Mesendoderm (in vitro differentiated cells): ENCODE results near the gene MACROD2.

Experiments
- DNase-seq: peaks from one replicate; pipeline ENCODE4 v3.0.0; 2013
- H2AK5ac ChIP-seq: 2 replicates; pipeline ENCODE4 v1.6.1; 2013; ENCODE audit warnings: low read length, inconsistent platforms
- H2BK120ac ChIP-seq: 2 replicates; pipeline ENCODE4 v1.6.1; 2013; ENCODE audit warnings: low read depth, mild to moderate bottlenecking, low read length, moderate library complexity, mixed read lengths
- H2BK15ac ChIP-seq: replicated peaks from 2 replicates; pipeline ENCODE4 v1.6.1; 2013; ENCODE audit warnings: low read depth, mild to moderate bottlenecking, moderate library complexity
- H2BK5ac ChIP-seq: 2 replicates; pipeline ENCODE4 v1.6.1; 2013; ENCODE audit warnings: low read length, inconsistent platforms
- H3K18ac ChIP-seq: 2 replicates; pipeline ENCODE4 v1.6.1; 2013; ENCODE audit warnings: mild to moderate bottlenecking, low read length, mixed read lengths
- H3K23ac ChIP-seq: one replicate; pipeline ENCODE4 v1.6.1; 2013; ENCODE audit warnings: low read length
- H3K27ac ChIP-seq: 2 replicates; pipeline ENCODE4 v1.5.1; 2013; ENCODE audit warnings: low read depth, mild to moderate bottlenecking, inconsistent platforms, low read length, moderate library complexity
- H3K27me3 ChIP-seq: 2 replicates; pipeline ENCODE4 v1.6.1; 2013; ENCODE audit warnings: low read length, control low read depth, mild to moderate bottlenecking, inconsistent platforms; ENCODE audit not compliant: insufficient read depth, poor library complexity
- H3K36me3 ChIP-seq: 2 replicates; pipeline ENCODE4 v1.6.1; 2013; ENCODE audit warnings: low read length, inconsistent platforms; ENCODE audit not compliant: control insufficient read depth, insufficient read depth
- H3K4ac ChIP-seq: one replicate; pipeline ENCODE4 v1.6.1; 2013; ENCODE audit warnings: low read depth, mild to moderate bottlenecking, low read length, moderate library complexity
- H3K4me1 ChIP-seq: 2 replicates; pipeline ENCODE4 v1.6.1; 2013; ENCODE audit warnings: low read depth, low read length, inconsistent platforms; ENCODE audit not compliant: control insufficient read depth
- H3K4me2 ChIP-seq: 2 replicates; pipeline ENCODE4 v1.6.1; 2013; ENCODE audit warnings: low read length
- H3K4me3 ChIP-seq: 2 replicates; pipeline ENCODE4 v1.5.1; 2013; ENCODE audit warnings: mild to moderate bottlenecking, low read length
- H3K56ac ChIP-seq: one replicate; pipeline ENCODE4 v1.6.1; 2013; ENCODE audit warnings: low read length
- H3K79me1 ChIP-seq: 2 replicates; pipeline ENCODE4 v1.6.1; 2013; ENCODE audit warnings: low read length, inconsistent platforms
- H3K79me2 ChIP-seq: 2 replicates; pipeline ENCODE4 v1.6.1; 2013; ENCODE audit warnings: mild to moderate bottlenecking, low read length; ENCODE audit not compliant: control insufficient read depth, insufficient read depth
- H3K9ac ChIP-seq: 2 replicates; pipeline ENCODE4 v1.6.1; 2013; ENCODE audit warnings: low read length, inconsistent platforms
- H4K5ac ChIP-seq: one replicate; pipeline ENCODE4 v1.6.1; 2013; ENCODE audit warnings: low read length
- H4K8ac ChIP-seq: one replicate; pipeline ENCODE4 v1.6.1; 2013; ENCODE audit warnings: low read depth, mild to moderate bottlenecking, control low read depth, low read length, moderate library complexity
- WGBS: extraction: QIAGEN DNeasy Blood & Tissue Kit; methylation state at CpG from one replicate; pipeline ENCODE4 v1.1.7; 2013; ENCODE audit warnings: low lambda C conversion rate, missing lambda C conversion rate; ENCODE audit not compliant: insufficient coverage; ENCODE audit errors: extremely low coverage; 5-methylcytosine and 5-hydroxymethylcytosine counted together

MACROD2 gene

DNA sequence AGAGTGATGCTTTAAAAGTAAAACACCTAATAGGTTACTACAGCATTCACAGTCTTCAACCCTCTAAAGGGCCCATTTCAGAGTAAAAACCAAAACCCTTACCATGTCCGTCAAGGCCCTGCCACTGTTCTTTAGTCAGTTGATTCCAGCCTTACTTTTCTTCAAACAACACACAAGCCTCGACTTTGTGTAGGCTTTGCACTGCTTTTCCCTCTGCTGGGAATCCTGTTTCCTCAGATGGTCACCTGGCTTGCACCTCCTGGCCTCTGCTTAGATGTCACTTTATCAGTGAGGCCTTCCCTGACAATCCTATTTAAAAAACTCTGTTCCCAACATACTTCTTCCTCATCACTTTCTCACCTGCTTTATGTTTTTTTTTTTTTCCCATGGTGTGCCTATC, 419.2 kb downstream of the MACROD2 start:
- no peak overlapping the region for H3K56ac ChIP-seq
- H3K4me3 ChIP-seq = no peak overlapping the region
- H3K4me1 ChIP-seq = peaks cover 4% of the 10 kb centered on the region
- no peaks in the 10 kb centered on the region for H3K79me1 ChIP-seq
- no peak overlapping the region for H3K9ac ChIP-seq
- no peaks in the 10 kb centered on the region for H3K79me2 ChIP-seq
- no peak overlapping the region for H2BK15ac ChIP-seq
- no peak overlapping the region for H4K8ac ChIP-seq
- H3K36me3 ChIP-seq = no peaks in the 10 kb centered on the region
- H2BK120ac ChIP-seq = peak overlapping the region; percentile 73
- DNase-seq = peak; percentile 36
- H2AK5ac ChIP-seq = no peak overlapping the region
- no peak overlapping the region for H3K4ac ChIP-seq
- H3K27ac ChIP-seq = no peak overlapping the region
- H3K27me3 ChIP-seq = no peaks in the 10 kb centered on the region
- H4K5ac ChIP-seq = no peak overlapping the region
- no peak overlapping the region for H3K4me2 ChIP-seq
- H3K18ac ChIP-seq = peak overlapping the region; percentile 68
- H2BK5ac ChIP-seq = no peak overlapping the region
- no CpG with 5 or more reads among the region's 2 CpGs for WGBS
- H3K23ac ChIP-seq = no peak overlapping the region

DNA sequence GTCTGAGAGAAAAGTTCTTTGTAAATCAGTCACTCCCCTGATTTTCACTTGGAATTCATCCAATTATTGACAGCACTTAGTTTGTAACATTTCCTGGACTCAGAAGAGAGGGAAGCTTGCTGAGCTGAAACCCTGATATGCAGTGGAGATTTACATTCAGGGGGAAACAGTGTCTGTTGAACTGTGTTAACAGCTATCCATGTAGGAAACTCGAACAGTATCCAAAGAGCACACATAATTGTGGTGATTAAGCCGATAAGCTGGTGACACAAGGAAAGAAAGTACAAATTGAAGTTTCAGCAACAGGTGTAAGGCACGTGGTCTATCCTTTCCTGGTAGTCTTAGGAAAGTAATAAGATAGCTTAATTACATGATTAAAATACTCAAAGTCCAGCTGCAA, 420.2 kb downstream of the MACROD2 start:
- H2BK15ac ChIP-seq = no peak overlapping the region
- H4K8ac ChIP-seq = no peak overlapping the region
- H3K4me1 ChIP-seq = peaks cover 4% of the 10 kb centered on the region
- no peak overlapping the region for H2AK5ac ChIP-seq
- H3K56ac ChIP-seq = no peak overlapping the region
- no peaks in the 10 kb centered on the region for H3K79me2 ChIP-seq
- H3K36me3 ChIP-seq = no peaks in the 10 kb centered on the region
- no peak overlapping the region for H4K5ac ChIP-seq
- H3K79me1 ChIP-seq = no peaks in the 10 kb centered on the region
- H3K9ac ChIP-seq = no peak overlapping the region
- no peak overlapping the region for H3K4ac ChIP-seq
- H2BK5ac ChIP-seq = no peak overlapping the region
- H3K23ac ChIP-seq = no peak overlapping the region
- no peak overlapping the region for H3K4me2 ChIP-seq
- no peak overlapping the region for H3K4me3 ChIP-seq
- no peak overlapping the region for H3K18ac ChIP-seq
- H3K27me3 ChIP-seq = no peaks in the 10 kb centered on the region
- DNase-seq = peak; percentile 47
- H2BK120ac ChIP-seq = no peak overlapping the region
- no peak overlapping the region for H3K27ac ChIP-seq
- no CpG with 5 or more reads among the region's 3 CpGs for WGBS

DNA sequence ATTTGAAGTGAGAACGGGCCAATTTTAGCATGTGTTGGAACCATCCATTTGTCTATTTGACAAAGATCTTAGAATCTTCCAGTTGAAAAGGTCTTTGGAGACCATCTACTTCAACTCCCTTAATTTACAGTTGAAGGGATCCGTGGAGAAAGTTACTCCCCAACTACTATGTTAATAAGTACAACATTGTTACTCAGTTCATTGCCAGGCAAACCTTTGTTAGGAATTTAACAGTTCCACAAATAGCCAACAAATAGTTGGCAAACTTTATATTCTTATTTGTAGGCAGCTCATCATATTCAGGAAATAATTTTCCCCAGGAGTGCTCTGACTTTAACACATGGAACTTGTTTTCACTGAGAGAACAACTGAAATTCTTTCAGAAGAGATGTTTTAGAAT, 423.1 kb downstream of the MACROD2 start:
- Histone ChIP-seq H2BK120ac (no peak overlapping the region), H4K8ac (no peak overlapping the region), H3K4me2 (no peak overlapping the region), H3K79me1 (no peaks in the 10 kb centered on the region), H2BK15ac (no peak overlapping the region), H3K9ac (no peak overlapping the region), H3K23ac (no peak overlapping the region), H4K5ac (no peak overlapping the region), H3K4me1 (peaks cover 4% of the 10 kb centered on the region), H3K4ac (no peak overlapping the region), H3K36me3 (no peaks in the 10 kb centered on the region), H3K27me3 (no peaks in the 10 kb centered on the region), H3K27ac (no peak overlapping the region), H3K18ac (no peak overlapping the region), H2AK5ac (no peak overlapping the region), H3K56ac (no peak overlapping the region), H3K4me3 (no peak overlapping the region), H3K79me2 (no peaks in the 10 kb centered on the region), H2BK5ac (no peak overlapping the region)
- whole genome bisulfite sequencing = no CpG with 5 or more reads among the region's 2 CpGs
- no peak for DNase-seq

DNA sequence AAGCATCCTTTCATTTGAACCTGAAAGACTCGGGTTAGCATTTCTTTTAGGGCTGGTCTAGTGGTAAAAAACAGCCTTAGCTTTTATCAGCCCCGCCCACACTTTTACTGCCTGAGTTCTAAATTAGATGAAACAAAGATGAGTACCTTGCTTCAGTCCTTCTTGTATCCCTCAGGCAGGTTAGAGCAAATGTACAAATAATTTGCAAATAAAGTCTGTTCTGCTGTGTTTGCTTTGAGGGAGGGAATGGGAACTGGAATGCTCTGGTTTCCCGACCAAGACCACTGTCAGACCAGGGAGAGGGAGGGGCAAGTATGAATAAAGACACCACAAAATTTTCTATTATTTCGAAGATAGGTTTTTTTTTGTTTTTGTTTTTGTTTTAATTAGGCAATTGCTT, 427.6 kb downstream of the MACROD2 start:
- Histone ChIP-seq H3K27me3 (no peaks in the 10 kb centered on the region), H3K4me3 (no peak overlapping the region), H3K4me2 (no peak overlapping the region), H3K36me3 (no peaks in the 10 kb centered on the region), H3K4ac (no peak overlapping the region), H2AK5ac (no peak overlapping the region), H2BK120ac (no peak overlapping the region), H4K8ac (no peak overlapping the region), H4K5ac (no peak overlapping the region), H2BK15ac (no peak overlapping the region), H3K4me1 (no peaks in the 10 kb centered on the region), H3K23ac (no peak overlapping the region), H3K27ac (no peak overlapping the region), H3K56ac (no peak overlapping the region), H3K18ac (no peak overlapping the region), H3K79me2 (no peaks in the 10 kb centered on the region), H3K9ac (no peak overlapping the region), H3K79me1 (no peaks in the 10 kb centered on the region), H2BK5ac (no peak overlapping the region)
- WGBS = no CpG with 5 or more reads among the region's 4 CpGs
- no peak for DNase-seq

DNA sequence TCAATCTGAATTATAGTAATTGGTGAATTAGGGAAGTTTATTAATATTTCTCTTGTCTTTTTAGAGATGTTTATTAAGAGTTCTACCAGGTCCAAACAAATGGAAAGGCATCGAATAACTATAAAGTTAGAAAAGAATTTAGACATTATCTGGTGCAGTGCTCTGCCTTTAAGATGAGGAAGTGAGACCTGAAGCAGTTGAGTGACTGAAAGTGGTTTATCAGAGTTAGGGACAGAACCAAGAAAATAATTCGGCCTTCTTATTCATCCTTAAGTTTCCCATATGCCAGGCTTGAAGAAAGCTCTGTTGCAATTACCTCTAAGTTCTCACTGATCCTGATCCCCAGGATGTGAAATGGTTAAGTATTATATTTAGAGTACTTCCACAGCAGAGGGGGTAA, 436.3 kb downstream of the MACROD2 start:
- Histone ChIP-seq H4K8ac (no peak overlapping the region), H4K5ac (no peak overlapping the region), H3K79me2 (no peaks in the 10 kb centered on the region), H2BK15ac (no peak overlapping the region), H3K36me3 (no peaks in the 10 kb centered on the region), H3K18ac (no peak overlapping the region), H3K27me3 (no peaks in the 10 kb centered on the region), H3K4me3 (no peak overlapping the region), H3K4ac (no peak overlapping the region), H3K23ac (no peak overlapping the region), H3K27ac (no peak overlapping the region), H2BK5ac (no peak overlapping the region), H3K9ac (no peak overlapping the region), H3K56ac (no peak overlapping the region), H3K79me1 (no peaks in the 10 kb centered on the region), H3K4me1 (no peaks in the 10 kb centered on the region), H3K4me2 (no peak overlapping the region), H2AK5ac (no peak overlapping the region), H2BK120ac (no peak overlapping the region)
- DNase-seq = no peak
- no CpG with 5 or more reads among the region's 2 CpGs for WGBS

DNA sequence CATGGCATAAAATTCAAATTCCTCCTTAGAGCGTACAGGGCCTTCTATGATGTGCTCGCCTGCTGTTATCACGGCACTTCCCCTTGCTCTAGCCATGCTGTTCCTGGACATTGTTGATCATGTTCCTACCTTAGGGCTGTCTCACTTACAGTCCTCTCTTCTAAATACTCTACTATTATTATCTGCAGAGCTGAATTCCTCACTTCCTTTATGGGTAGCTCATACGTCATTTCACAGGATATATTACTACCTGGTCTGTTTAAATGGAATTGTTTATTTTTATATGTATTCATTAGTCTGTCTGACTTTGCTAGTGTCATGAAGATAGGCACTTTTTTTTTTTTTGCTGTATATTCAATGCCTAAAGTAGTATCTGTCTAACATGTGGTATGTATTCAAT, 436.8 kb downstream of the MACROD2 start:
- H2BK120ac ChIP-seq = no peak overlapping the region
- no peak overlapping the region for H3K9ac ChIP-seq
- H3K56ac ChIP-seq = no peak overlapping the region
- H2BK5ac ChIP-seq = no peak overlapping the region
- no peak overlapping the region for H3K4ac ChIP-seq
- H4K8ac ChIP-seq = no peak overlapping the region
- no peaks in the 10 kb centered on the region for H3K4me1 ChIP-seq
- no peaks in the 10 kb centered on the region for H3K79me1 ChIP-seq
- DNase-seq = no peak
- no peak overlapping the region for H3K23ac ChIP-seq
- no peak overlapping the region for H3K4me2 ChIP-seq
- no peak overlapping the region for H3K27ac ChIP-seq
- WGBS = no CpG with 5 or more reads among the region's 4 CpGs
- no peaks in the 10 kb centered on the region for H3K27me3 ChIP-seq
- no peak overlapping the region for H3K4me3 ChIP-seq
- H4K5ac ChIP-seq = no peak overlapping the region
- H2AK5ac ChIP-seq = no peak overlapping the region
- H3K79me2 ChIP-seq = no peaks in the 10 kb centered on the region
- H2BK15ac ChIP-seq = no peak overlapping the region
- no peaks in the 10 kb centered on the region for H3K36me3 ChIP-seq
- no peak overlapping the region for H3K18ac ChIP-seq
